Activated T-cell treated with anti-CD3 and anti-CD28 coated beads for 48 hours (primary cell): ENCODE data around the gene MICAL2.

ENCODE experiments used
- DNase-seq: peaks from one replicate; pipeline ENCODE4 v3.0.0-alpha.2; 2020; ENCODE audit warnings: low read depth

The MICAL2 gene

DNA sequence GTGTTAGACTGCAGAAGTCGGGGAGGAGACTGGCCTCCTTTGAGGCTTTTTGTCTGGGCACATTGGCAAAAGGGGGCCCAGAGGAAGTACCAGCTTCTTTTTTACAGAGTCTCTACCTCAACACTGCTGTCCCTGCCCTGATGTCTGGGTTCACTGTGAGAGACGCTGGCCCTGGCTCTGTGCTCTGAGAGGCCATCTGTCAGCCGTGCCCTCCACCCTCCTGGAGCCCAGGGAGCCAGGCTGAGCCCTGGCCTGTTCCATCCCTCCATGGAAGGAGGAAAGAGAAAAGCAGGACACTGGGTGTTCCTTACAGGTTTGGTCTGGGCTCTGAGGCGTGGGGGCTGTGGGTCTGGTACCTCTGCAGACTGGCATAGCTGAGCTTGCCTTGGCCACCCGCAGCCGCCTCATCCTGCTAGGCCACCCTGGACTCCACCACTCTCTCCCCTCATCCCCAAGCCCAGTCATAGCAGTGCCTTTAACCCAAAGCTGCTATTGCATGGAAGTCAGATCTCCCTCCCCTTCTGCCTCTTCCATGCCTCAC lies 161.5 kb downstream of the MICAL2 start:
- no peak for DNase-seq

DNA sequence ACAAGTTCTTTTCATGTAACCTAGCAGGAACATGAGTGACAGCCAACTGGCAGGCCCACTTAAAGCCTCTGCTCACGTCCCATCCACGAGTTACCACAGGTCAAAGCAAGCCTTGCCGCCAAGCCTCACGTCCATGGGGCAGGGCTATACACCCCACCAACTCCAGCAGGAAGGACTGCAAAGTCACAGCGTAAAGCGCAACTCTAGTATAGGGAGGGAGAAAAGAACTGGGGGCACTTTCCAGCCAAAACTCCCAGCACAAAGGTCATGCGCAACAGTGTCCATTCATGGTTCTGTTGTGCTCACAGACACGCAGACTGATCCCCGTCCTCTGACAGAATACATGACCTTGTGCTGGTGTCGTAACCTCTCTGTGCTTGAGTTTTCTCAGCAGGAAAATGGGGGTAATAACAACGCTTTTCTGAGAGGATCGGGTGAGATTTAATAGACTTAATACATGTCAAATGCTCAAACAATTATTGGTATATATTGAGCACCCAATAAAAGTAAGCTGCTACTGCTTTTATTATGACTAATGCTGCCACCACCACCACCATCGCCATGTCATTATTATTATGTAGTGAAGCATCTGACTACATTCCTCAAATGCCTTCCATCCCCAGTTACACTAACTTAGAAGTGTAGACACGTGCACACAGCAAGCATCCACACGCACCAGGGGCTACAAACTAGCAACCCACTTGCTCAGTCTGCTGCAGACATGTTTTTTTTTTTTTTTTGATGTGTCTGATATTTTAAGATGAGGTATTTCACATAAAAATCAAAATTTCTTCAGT lies 162.6 kb downstream of the MICAL2 start:
- DNase-seq, result no peak

- DNase-seq, result no peak
These were observed 163.2 kb downstream of the MICAL2 start for GRCh38 chr11:12273618-12273995.

GRCh38 chr11:12274056-12274455 lies 163.7 kb downstream of the MICAL2 start:
- no peak for DNase-seq

GRCh38 chr11:12274558-12275197 lies 164.3 kb downstream of the MICAL2 start:
- DNase-seq, result no peak

DNA sequence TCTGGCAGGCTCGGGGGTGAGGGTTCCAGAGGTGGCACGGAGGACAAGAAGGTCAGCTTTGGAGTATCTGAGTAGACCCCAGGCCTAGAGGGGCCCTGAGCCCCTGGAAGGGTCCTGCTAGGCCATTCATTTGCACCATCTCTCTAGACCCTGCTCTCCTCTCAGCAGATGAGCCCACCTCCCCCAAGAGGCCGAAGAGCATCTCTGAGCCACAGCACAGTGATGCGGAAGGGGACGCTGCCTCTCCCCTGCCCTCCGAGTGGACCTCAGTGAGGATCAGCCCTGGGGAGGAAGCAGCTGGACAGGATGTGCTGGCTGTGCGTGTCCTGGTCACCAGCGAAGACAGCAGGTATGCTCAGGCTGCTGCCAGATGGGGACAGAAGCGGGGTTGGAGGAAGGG lies 165.4 kb downstream of the MICAL2 start:
- DNase-seq, result no peak

DNA sequence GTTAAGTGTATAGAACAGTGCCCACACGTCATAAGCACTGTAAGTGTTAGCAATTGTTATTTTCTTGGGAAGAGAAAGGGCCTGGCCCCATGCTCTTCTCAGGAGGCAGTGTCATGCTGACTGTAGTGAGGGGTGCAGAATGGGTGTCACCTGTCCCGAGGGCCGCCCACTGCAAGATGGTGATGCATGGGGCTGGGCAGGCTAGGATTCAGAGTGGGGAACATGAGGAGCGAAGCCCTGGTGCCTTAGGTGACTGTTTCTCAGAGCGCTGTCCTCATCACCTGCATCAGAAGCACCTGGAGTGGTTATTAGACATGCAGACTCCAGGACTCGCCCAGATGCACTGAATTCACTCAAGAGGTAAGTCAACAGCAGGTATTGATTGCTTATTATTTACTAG lies 166.0 kb downstream of the MICAL2 start:
- no peak for DNase-seq

GRCh38 chr11:12276831-12277475 lies 166.6 kb downstream of the MICAL2 start:
- no peak for DNase-seq

DNA sequence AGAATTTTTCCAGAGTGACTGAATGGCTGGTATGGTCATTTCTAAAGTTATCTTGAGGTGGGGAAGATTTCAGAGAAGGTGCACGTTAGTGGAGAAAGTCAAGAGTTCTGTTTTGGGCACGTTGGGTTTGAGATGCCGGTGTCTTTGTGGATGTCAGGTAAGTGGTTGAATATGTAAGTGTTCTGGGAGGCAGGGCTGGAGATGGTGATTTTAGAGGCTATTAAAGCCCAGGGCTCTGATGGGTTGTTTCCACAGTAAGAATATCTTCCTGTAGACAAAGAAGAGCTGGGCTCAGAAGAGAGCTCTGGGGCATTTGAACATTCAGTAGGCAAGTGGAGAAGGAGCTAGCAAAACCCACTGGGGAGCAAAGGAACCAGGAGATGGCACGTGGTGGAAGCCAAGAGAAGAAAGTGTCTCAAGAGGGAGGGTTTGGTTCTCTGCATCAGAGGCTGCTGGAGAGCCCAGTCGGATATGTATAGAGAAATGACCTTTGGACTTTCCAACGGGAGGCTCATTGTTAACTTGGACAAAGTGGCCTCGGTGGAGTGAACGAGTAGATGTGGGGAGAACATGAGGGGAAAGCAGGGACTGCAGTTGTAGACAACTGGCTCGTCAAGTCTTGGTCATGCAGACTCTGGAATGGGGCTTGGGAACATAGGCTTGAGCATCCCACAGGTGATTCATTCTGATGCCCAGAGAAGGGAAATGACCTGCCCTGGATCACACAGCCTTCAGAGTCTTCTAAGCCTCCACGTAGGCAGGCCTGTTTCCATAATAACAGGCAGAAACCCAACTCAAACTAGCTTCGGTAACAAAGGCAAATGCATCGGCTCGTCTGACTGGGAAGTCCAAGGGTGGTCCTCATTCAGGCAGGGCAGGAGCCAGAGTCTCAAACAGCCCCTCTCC lies 168.6 kb downstream of the MICAL2 start:
- DNase-seq, result no peak

- DNase-seq, result no peak
These were observed 169.3 kb downstream of the MICAL2 start for GRCh38 chr11:12279672-12280108.

DNA sequence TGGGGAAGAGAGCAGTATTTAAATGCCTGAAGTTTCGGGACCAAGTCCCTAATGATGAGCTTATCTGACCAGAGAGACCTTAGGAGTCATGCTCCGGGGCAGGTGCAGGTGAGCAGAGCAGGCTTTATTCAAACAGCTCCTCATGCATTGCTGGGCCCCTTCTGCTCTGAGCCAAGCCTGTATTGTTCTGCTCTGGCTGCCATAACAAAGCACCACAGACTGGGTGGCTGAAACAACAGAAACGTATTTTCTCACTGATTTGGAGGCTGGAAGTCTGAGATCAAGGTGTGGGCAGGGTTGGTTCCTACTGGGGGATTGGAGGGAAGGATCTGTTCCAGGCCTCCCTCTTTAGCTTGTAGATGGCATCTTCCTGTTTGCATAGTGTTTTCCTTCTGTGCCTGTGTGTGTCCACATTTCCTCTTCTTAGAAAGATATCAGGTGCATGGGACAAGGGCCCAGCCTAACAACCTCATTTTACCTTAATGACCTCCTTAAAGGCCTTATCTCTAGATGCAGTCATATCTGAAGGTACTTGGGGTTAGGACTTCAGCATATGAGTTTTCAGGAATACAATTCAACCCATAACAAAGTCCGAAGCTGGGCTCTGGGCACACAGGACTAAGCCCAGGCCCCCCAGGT lies 169.9 kb downstream of the MICAL2 start:
- no peak for DNase-seq

GRCh38 chr11:12280838-12281565 lies 170.6 kb downstream of the MICAL2 start:
- no peak for DNase-seq

DNA sequence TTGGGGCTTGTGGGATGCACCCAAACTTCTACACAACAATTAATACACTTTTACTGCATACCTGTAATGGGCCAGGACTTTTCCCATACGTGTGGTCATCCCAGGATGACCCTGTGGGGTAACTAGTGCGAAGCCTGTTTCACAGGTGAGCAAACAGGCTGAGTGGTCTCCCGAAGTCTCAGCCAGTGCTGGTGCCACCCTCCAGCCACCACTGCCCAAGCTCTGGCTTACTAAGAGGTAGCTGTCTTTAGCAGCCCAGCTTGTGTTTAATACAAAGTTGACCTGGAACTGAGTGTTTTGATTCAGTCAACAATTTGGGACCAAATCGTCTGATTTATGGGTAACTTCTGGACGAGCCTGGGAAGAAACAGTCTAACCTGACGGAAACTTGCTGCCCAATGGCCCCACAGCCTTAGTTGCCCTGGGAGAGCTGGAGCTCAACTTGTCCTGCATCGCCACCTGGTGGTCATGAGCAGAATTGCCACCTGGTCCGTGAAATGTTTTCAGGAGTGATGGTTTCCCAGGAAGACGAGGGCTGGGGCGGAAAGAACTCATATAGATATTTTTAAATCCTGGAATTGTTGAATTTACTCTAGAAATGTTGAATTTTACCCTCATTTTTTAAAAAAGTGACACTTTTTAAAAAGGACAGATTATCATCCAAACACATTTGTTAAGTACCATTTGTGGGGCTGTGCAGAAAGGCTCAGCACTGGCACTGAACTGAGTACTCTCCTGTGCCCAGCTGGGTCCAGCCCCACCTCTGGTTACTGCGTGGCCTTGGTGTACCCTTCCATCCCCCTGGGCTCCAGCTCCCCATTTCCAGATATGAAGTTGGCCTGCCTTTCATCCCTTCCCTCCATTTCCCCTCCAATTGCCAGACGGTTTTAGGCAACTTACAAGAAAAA lies 171.4 kb downstream of the MICAL2 start:
- DNase-seq, result peak; percentile 65

GRCh38 chr11:12282676-12283075 lies 172.3 kb downstream of the MICAL2 start:
- no peak for DNase-seq

DNA sequence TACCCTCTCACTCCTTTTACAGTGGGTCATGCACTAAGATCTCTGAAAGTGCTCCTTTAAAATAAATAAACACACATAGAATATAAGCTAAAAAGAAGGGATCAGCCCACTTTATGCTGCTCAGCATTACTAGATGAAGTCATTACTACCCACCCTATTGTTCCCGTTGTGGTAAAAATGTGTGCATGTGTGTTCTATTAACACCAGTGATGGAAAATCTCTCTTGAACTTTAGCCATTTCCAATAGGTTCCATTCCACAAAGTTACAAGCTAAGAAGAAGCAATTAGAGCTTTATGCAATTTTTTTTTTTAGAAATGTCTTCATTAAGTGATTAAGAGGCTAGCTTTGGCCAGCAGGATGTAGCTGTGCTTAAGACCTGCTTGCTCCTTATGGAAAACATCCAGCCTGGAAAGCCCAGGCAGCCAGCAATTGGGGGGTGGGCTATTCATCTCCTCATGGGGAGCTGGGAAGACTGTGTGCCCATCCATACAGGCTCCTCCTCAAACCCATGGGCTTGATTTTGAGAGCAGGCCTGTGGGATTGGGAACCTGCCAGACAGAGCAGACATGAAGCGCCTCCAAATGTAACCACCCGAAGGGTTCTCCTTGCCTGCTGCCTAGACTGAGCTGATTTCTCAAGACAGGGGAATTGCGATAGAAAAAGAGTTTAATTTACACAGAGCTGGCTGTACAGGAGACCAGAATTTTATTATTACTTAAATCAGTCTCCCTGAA lies 174.1 kb downstream of the MICAL2 start:
- no peak for DNase-seq

- no peak for DNase-seq
These were observed 174.7 kb downstream of the MICAL2 start for GRCh38 chr11:12285106-12285505.

GRCh38 chr11:12285811-12286222 lies 175.4 kb downstream of the MICAL2 start:
- no peak for DNase-seq

DNA sequence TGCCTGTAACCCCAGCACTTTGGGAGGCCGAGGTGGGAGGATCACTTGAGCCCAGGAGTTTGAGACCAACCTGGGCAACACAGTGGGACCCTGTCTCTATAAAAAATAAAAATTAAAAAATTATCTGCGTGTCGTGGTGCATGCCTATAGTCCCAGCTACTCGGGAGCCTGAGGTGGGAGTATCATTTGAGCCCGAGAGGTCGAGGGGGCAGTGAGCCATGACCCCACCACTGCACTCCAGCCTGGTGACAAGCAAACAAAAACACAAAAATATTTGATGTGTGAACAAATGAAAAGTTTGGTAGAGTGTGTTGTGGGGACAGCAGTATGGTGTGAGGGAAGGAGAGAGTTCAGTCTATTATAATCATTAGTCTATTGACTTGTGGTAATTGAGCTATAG lies 176.2 kb downstream of the MICAL2 start:
- no peak for DNase-seq

DNA sequence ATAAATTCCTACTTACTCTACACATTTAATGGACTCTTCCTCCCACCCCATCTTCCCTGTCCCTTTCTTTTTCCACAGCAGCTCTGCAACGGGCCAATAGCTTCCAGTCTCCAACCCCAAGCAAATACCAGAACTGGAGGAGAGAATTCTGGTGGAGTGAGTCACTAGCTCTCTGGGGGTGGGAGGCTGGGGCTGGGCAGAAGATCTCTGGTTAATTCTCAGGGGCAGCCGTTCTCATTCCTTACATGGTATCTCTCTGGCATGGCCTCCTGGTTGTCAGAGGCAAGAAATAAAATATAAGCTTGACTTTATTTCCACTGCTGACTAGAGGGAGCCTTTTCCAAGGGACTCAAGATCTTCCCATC lies 176.6 kb downstream of the MICAL2 start:
- no peak for DNase-seq
